Erythroblast (primary cell): Measurements from ENCODE around the gene WDR70.
"Not testable (repeated sequence)": the region's sequence is repeated elsewhere in the genome, so short reads cannot be mapped to it uniquely, and the experiment has no call there.

Experiments used
- GATA1 ChIP-seq: IDR thresholded peaks from 2 replicates; pipeline ENCODE4 v1.6.1; 2011; ENCODE audit warnings: low read depth, mild to moderate bottlenecking, control low read depth, low read length, moderate library complexity
- POLR2A ChIP-seq: IDR thresholded peaks from 2 replicates; pipeline ENCODE4 v1.6.1; 2011; ENCODE audit warnings: mild to moderate bottlenecking, low read length

DNA sequence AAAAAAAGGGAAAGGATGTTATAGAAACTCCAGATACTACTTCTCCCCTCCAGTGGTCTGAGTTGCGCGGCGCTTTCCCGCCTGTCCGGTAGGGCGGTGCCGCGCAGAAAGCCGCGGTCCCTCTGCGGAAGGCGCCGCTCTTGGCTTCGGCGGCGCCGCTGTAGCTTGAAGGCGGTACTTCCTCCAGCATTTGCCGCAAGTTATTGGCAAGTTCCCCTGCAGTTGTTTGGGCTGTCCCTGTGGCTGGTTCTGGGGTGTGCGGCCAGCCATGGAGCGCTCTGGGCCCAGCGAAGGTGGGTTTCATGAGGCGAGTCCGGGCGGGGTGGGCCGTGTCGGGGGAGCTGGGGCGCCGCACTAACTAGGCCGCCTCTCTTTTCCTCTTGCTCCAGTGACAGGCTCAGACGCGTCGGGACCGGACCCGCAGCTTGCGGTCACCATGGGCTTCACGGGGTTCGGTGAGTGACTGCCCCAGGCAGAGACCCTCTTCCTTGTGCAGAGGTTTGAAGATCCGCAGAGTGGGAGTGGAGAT lies at the start of gene WDR70:
- peak; percentile 66 for TF ChIP-seq POLR2A
- TF ChIP-seq GATA1: not testable (repeated sequence)
